Ascending aorta (tissue), 2 donors: ENCODE measurements around the gene STXBP3. TPM values are rescaled to one million over a fixed set of nuclear protein-coding genes. Genes with fewer than 3 reads are reported as not detected.
A peak's percentile ranks its signal among the peaks of the same experiment; 100 is the strongest.

Experiments used
- DNase-seq, 2 donors: peaks; one replicate each; pipeline ENCODE4 v3.0.0-alpha.2; 2019; ENCODE audit warnings: low spot score in 2 of 2
- H3K27ac ChIP-seq, 2 donors: fragments of 200-600 bp; sonication (generic); one replicate each; pipeline ENCODE4 v1.5.1; 2016 to 2017; ENCODE audit warnings: mild to moderate bottlenecking in 1 of 2
- H3K27me3 ChIP-seq: fragments of 200-600 bp; sonication (generic); one replicate; pipeline ENCODE4 v1.5.1; 2017
- H3K36me3 ChIP-seq, 2 donors: fragments of 200-600 bp; sonication (generic); one replicate each; pipeline ENCODE4 v1.5.1; 2016
- H3K4me1 ChIP-seq, 2 donors: fragments of 200-600 bp; sonication (generic); one replicate each; pipeline ENCODE4 v1.5.1; 2016 to 2017; ENCODE audit warnings: mild to moderate bottlenecking in 1 of 2
- H3K4me3 ChIP-seq, 2 donors: fragments of 200-600 bp; sonication (generic); one replicate each; pipeline ENCODE4 v1.5.1; 2016 to 2017; ENCODE audit warnings: mild to moderate bottlenecking in 1 of 2
- H3K9me3 ChIP-seq, 2 donors: fragments of 200-600 bp; sonication (generic); one replicate each; pipeline ENCODE4 v1.5.1; 2016
- intact Hi-C: fragments of 100-400 bp; cut with DNase I; formaldehyde crosslinking; loops from one replicate; pipeline ENCODE4 v1.15.1; 2023
- total RNA-seq: library from RNA; depleted of rRNA; stranded (reverse); fragments of >200 nt; gene quantifications from one replicate; pipeline ENCODE4 v1.1.0, GENCODE V29; 2016
- TF ChIP-seq, protein P1 (sequence below), 3 experiments: fragments of 200-600 bp in 2 of 3; fragments of 450-650 bp in 1 of 3; sonication (generic) in 2 of 3; IDR thresholded peaks; one replicate each; pipeline ENCODE4 v1.5.1; 2016 to 2019; ENCODE audit warnings: antibody characterized with exemption in 3 of 3, mild to moderate bottlenecking in 1 of 3, moderate library complexity in 1 of 3

STXBP3 gene
- total RNA-seq, 1 donor from 2014 or later = 13.7 TPM

DNA sequence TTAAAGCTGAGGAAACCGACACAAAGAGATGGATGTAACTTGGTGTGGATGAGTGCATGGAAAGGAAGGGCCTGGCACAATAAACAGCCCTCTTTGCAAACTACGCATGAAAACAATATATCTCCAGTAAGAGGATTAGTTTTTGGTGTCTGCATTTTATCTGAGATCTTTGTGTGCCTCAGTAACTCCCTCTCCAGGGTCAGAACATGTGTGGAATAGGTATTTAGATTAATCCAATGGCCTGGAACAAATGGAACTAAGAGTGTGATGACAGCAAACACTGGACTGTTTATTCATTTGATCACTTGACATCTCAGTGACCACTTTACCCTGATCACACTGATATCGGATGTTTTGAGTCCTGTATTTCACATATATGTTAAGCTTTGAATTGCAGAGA is 65.1 kb downstream of the STXBP3 start:
- H3K9me3 ChIP-seq = no peaks in the 10 kb centered on the region
- H3K4me3 ChIP-seq = no peak overlapping the region
- H3K36me3 ChIP-seq = peaks cover 8 to 16% of the 10 kb centered on the region in 2 donors
- no peak overlapping the region for H3K27ac ChIP-seq
- DNase-seq = no peak
- intact Hi-C loops = loop anchor here (10.0 kb wide), 1 partner anchor 1223 kb away; the partner anchor contains the start of gene STRIP1
- H3K4me1 ChIP-seq = peaks cover 4 to 11% of the 10 kb centered on the region in 2 donors
- TF ChIP-seq, protein P1, sequence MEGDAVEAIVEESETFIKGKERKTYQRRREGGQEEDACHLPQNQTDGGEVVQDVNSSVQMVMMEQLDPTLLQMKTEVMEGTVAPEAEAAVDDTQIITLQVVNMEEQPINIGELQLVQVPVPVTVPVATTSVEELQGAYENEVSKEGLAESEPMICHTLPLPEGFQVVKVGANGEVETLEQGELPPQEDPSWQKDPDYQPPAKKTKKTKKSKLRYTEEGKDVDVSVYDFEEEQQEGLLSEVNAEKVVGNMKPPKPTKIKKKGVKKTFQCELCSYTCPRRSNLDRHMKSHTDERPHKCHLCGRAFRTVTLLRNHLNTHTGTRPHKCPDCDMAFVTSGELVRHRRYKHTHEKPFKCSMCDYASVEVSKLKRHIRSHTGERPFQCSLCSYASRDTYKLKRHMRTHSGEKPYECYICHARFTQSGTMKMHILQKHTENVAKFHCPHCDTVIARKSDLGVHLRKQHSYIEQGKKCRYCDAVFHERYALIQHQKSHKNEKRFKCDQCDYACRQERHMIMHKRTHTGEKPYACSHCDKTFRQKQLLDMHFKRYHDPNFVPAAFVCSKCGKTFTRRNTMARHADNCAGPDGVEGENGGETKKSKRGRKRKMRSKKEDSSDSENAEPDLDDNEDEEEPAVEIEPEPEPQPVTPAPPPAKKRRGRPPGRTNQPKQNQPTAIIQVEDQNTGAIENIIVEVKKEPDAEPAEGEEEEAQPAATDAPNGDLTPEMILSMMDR (IDR thresholded peaks at IDR 0.05) = no peak
- no peaks in the 10 kb centered on the region for H3K27me3 ChIP-seq

DNA sequence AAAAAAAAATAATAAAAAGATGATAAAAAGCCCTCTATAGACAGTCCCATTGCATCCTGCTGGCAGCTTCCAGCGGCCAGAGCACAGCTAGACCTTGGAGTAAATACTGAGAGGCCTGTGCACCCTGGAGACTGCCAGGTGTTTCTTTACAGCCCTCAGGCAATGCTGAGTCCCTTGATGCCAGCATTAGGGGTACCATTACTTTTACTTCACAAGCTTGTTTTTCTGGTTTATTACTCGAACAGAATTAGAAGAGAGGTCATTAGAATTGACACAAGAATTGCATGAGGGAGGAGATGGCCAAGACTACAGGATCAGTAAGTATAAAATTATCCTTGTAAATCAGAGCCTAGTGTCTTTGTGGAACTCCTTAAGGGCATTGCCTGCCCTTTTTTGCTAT is 66.9 kb downstream of the STXBP3 start:
- Histone ChIP-seq H3K36me3 (peaks cover 3 to 5% of the 10 kb centered on the region in 2 donors), H3K4me3 (no peak overlapping the region), H3K27me3 (no peaks in the 10 kb centered on the region), H3K4me1 (peaks cover 4 to 17% of the 10 kb centered on the region in 2 donors), H3K9me3 (no peaks in the 10 kb centered on the region), H3K27ac (no peak overlapping the region)
- no peak for DNase-seq
- intact Hi-C loops = loop anchor here (10.0 kb wide), 1 partner anchor 1221 kb away; the partner anchor contains the start of gene STRIP1
- TF ChIP-seq, protein P1 (IDR thresholded peaks at IDR 0.05) = no peak

DNA sequence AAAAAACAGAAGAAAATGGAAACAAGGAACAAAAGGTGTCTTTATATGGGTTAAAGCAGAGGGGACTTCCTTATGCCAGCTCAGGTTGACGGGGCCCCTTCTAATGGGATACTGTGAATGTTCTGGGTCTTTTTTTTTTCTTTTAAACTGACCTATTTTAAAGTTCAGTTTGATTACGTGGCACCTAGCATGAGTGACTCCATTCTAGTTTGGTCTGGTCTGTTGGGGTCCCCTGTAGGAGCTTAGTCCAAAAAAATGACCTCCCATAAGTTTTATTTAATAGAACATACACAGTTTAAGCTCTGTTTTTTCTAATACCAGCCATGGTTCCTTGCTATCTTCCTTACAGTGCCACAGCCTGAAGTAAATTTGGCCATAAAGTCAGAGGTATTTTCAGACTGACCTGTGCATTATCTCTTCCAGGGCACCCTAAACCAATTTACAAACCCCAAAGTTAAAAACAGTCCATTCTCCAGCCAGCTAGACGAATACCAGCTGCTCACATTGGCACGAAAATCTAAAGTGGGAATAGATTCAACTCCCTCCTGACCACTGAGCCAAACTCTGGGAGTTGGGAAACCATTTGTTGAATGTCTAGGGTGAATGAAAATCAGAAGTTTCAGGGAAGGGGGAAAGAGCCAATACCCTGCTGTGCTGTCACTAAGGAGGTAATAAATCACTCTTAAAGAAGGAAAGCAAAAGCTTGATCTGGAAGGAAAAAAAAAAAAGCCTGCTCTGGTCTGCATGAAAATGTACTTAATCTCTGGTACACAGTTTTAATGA is 68.1 kb downstream of the STXBP3 start:
- peaks cover 4 to 17% of the 10 kb centered on the region in 2 donors for H3K4me1 ChIP-seq
- H3K9me3 ChIP-seq = no peaks in the 10 kb centered on the region
- H3K36me3 ChIP-seq = no peaks in the 10 kb centered on the region
- no peak overlapping the region for H3K4me3 ChIP-seq
- DNase-seq = no peak
- TF ChIP-seq, protein P1 (IDR thresholded peaks at IDR 0.05) = no peak
- no peaks in the 10 kb centered on the region for H3K27me3 ChIP-seq
- intact Hi-C loops = loop anchor here (5.0 to 10.0 kb wide), 3 partner anchors 122 to 1220 kb away; partner anchors contain the start of genes CLCC1, PRPF38B and STRIP1
- peak overlapping the region; percentile 83 to 86 for H3K27ac ChIP-seq

DNA sequence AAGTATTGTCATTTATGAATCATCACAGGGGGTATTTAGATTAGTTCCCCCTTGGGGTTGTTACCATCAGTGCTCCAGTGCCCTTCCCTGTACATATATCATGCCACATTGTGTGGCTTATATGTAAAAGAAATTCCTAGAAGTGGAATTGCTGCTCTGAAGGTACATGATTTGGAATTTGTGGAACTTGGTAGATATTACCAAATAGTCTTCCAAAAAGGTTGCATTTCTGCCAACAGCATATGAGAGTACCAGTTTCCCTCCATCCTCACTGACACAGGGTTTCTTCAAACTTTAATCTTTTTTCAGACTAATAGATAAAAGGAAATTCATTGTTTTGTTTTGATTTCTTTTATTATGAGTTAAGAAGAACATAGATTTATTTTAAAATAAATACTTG is 69.1 kb downstream of the STXBP3 start:
- intact Hi-C loops = loop anchor here (5.0 to 10.0 kb wide), 3 partner anchors 123 to 1219 kb away; partner anchors contain the start of genes CLCC1, PRPF38B and STRIP1
- no peaks in the 10 kb centered on the region for H3K36me3 ChIP-seq
- H3K27me3 ChIP-seq = no peaks in the 10 kb centered on the region
- no peak for DNase-seq
- H3K4me3 ChIP-seq = peak overlapping the region in 1 of 2 donors; percentile 52
- H3K27ac ChIP-seq = peak overlapping the region; percentile 83 to 86
- H3K9me3 ChIP-seq = no peaks in the 10 kb centered on the region
- TF ChIP-seq, protein P1 (IDR thresholded peaks at IDR 0.05) = no peak
- peaks cover 4 to 17% of the 10 kb centered on the region in 2 donors for H3K4me1 ChIP-seq

DNA sequence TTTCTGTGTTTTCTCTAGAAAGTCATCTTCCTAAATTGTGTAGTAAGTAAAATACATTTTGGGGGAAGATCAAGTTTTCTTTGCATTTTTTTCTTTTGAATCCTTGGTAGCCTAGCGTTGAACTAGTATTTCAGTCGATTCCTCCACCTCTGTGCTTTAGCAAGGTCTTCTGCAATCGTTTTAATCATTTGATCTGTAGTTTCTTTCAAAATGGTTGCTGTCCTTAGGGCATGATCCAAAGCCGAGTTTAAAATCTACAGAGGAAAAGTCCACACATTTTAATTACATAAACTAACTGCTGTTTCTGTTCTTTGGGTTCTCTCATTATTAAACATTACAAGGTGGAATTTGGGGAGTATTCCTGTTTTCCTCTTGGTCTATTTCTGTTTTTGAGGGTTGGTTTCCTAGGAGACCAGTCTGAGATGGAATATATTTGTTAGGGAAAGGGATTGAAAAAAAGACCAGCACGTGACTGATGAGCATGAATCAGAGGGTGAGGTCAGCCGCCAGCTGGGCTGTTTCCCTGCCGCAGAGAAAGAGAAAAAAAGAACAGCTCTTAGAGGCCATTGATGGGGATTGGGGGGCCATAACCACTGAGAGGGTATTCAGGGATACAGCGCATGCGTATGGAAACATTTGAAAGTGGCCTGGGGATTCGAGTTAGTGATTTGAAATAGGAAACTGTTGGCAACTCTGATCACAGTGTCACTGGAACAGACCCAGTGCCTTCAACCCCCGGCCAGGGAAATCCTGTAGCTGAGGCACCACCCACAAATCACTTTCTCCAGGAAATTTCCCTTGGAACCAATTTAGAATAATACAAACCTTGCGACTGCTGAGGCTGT is 69.8 kb downstream of the STXBP3 start:
- Histone ChIP-seq H3K9me3 (no peaks in the 10 kb centered on the region), H3K27me3 (no peaks in the 10 kb centered on the region), H3K36me3 (no peaks in the 10 kb centered on the region), H3K27ac (peak overlapping the region; percentile 83 to 86), H3K4me1 (peaks cover 4 to 17% of the 10 kb centered on the region in 2 donors), H3K4me3 (peak overlapping the region; percentile 48 to 52)
- TF ChIP-seq, protein P1 (IDR thresholded peaks at IDR 0.05) = no peak
- intact Hi-C loops = loop anchor here (1.0 to 10.0 kb wide), 6 partner anchors 14 to 1219 kb away; partner anchors contain the start of genes CLCC1, GPSM2, PRPF38B and STRIP1
- peak; percentile 31 to 90 for DNase-seq
